Measurements from ENCODE around the gene PHF23. TPM values are rescaled to one million over a fixed set of nuclear protein-coding genes. Genes with fewer than 3 reads are reported as not detected.

Gene PHF23
- total and polyA plus RNA-seq, 9 of the 15 experiments (the other 6 are each of a cell fraction or from before 2014, with no cell fraction given) = 7.4 to 87.5 (median 33.7) TPM

DNA sequence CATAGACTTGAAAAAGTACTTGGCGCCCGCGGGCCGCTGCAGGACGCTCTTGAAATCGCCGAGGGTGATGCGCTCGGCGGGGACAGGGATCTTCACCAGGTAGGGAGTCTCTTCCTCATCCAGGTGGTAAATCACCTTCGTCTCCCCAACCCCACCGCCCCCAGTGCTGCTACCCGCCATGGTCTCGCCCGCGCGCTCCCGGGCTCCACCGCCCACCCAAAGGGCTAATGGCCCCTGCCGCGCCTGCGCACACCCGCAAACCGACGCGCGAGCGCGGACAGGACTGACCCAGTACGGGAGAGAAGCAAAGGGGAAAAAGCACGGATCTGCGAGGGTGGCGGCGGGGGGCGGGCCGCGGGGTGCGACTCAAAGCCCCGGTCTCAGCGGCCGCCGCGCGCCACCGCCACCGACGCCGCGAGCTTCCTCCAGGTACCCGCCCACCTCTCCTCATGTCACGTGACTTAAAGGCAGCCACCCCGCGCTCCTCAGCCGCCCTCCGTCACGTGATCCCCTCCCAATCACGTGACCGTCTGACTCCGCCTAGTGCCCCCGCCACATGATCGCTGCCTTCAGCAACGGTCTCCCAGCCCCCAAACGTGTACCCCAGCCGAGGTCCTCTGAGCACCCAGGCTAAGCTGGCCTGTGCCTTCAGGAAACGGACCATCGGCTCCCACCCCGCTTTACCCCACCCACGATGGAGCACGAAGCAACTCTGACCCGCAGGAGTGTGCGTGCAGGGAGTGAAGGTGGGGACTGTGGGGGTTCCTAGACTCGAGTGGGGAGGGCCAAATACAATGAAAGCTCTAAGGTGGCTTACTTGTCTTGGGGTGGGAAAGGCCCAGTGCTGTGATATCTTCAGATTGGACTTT, 4.9 kb downstream of the PHF23 start, which contains the start of gene DVL2 (continued):
- TF ChIP-seq, protein P1, sequence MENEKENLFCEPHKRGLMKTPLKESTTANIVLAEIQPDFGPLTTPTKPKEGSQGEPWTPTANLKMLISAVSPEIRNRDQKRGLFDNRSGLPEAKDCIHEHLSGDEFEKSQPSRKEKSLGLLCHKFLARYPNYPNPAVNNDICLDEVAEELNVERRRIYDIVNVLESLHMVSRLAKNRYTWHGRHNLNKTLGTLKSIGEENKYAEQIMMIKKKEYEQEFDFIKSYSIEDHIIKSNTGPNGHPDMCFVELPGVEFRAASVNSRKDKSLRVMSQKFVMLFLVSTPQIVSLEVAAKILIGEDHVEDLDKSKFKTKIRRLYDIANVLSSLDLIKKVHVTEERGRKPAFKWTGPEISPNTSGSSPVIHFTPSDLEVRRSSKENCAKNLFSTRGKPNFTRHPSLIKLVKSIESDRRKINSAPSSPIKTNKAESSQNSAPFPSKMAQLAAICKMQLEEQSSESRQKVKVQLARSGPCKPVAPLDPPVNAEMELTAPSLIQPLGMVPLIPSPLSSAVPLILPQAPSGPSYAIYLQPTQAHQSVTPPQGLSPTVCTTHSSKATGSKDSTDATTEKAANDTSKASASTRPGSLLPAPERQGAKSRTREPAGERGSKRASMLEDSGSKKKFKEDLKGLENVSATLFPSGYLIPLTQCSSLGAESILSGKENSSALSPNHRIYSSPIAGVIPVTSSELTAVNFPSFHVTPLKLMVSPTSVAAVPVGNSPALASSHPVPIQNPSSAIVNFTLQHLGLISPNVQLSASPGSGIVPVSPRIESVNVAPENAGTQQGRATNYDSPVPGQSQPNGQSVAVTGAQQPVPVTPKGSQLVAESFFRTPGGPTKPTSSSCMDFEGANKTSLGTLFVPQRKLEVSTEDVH (IDR thresholded peaks at IDR 0.05; ENCODE audit: low read depth, partially characterized antibody) = peak; percentile 35
- TF ChIP-seq ZNF175 (CRISPR knock-in tag; IDR thresholded peaks at IDR 0.05; ENCODE audit: low read depth) = no peak
- TF ChIP-seq TCF7 (IDR thresholded peaks at IDR 0.05; ENCODE audit: borderline replicate concordance) = no peak
- TF ChIP-seq, protein P2, sequence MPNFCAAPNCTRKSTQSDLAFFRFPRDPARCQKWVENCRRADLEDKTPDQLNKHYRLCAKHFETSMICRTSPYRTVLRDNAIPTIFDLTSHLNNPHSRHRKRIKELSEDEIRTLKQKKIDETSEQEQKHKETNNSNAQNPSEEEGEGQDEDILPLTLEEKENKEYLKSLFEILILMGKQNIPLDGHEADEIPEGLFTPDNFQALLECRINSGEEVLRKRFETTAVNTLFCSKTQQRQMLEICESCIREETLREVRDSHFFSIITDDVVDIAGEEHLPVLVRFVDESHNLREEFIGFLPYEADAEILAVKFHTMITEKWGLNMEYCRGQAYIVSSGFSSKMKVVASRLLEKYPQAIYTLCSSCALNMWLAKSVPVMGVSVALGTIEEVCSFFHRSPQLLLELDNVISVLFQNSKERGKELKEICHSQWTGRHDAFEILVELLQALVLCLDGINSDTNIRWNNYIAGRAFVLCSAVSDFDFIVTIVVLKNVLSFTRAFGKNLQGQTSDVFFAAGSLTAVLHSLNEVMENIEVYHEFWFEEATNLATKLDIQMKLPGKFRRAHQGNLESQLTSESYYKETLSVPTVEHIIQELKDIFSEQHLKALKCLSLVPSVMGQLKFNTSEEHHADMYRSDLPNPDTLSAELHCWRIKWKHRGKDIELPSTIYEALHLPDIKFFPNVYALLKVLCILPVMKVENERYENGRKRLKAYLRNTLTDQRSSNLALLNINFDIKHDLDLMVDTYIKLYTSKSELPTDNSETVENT (CRISPR knock-in tag; IDR thresholded peaks at IDR 0.05) = peak; percentile 70; the same call in 1 of the 2 replicates
- TF ChIP-seq ELF2 (CRISPR knock-in tag; IDR thresholded peaks at IDR 0.05) = peak; percentile 79
- TF ChIP-seq EP300 (IDR thresholded peaks at IDR 0.05; ENCODE audit: low read length) = peak; percentile 47; the same call in 1 of the 2 replicates
- TF ChIP-seq LCOR (CRISPR knock-in tag; IDR thresholded peaks at IDR 0.05) = no peak
- TF ChIP-seq, protein P3, sequence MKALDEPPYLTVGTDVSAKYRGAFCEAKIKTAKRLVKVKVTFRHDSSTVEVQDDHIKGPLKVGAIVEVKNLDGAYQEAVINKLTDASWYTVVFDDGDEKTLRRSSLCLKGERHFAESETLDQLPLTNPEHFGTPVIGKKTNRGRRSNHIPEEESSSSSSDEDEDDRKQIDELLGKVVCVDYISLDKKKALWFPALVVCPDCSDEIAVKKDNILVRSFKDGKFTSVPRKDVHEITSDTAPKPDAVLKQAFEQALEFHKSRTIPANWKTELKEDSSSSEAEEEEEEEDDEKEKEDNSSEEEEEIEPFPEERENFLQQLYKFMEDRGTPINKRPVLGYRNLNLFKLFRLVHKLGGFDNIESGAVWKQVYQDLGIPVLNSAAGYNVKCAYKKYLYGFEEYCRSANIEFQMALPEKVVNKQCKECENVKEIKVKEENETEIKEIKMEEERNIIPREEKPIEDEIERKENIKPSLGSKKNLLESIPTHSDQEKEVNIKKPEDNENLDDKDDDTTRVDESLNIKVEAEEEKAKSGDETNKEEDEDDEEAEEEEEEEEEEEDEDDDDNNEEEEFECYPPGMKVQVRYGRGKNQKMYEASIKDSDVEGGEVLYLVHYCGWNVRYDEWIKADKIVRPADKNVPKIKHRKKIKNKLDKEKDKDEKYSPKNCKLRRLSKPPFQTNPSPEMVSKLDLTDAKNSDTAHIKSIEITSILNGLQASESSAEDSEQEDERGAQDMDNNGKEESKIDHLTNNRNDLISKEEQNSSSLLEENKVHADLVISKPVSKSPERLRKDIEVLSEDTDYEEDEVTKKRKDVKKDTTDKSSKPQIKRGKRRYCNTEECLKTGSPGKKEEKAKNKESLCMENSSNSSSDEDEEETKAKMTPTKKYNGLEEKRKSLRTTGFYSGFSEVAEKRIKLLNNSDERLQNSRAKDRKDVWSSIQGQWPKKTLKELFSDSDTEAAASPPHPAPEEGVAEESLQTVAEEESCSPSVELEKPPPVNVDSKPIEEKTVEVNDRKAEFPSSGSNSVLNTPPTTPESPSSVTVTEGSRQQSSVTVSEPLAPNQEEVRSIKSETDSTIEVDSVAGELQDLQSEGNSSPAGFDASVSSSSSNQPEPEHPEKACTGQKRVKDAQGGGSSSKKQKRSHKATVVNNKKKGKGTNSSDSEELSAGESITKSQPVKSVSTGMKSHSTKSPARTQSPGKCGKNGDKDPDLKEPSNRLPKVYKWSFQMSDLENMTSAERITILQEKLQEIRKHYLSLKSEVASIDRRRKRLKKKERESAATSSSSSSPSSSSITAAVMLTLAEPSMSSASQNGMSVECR (CRISPR knock-in tag; IDR thresholded peaks at IDR 0.05) = peak; percentile 89
- TF ChIP-seq MXI1 (IDR thresholded peaks at IDR 0.05; ENCODE audit: low read depth, low read length) = no peak
- TF ChIP-seq, protein P4, sequence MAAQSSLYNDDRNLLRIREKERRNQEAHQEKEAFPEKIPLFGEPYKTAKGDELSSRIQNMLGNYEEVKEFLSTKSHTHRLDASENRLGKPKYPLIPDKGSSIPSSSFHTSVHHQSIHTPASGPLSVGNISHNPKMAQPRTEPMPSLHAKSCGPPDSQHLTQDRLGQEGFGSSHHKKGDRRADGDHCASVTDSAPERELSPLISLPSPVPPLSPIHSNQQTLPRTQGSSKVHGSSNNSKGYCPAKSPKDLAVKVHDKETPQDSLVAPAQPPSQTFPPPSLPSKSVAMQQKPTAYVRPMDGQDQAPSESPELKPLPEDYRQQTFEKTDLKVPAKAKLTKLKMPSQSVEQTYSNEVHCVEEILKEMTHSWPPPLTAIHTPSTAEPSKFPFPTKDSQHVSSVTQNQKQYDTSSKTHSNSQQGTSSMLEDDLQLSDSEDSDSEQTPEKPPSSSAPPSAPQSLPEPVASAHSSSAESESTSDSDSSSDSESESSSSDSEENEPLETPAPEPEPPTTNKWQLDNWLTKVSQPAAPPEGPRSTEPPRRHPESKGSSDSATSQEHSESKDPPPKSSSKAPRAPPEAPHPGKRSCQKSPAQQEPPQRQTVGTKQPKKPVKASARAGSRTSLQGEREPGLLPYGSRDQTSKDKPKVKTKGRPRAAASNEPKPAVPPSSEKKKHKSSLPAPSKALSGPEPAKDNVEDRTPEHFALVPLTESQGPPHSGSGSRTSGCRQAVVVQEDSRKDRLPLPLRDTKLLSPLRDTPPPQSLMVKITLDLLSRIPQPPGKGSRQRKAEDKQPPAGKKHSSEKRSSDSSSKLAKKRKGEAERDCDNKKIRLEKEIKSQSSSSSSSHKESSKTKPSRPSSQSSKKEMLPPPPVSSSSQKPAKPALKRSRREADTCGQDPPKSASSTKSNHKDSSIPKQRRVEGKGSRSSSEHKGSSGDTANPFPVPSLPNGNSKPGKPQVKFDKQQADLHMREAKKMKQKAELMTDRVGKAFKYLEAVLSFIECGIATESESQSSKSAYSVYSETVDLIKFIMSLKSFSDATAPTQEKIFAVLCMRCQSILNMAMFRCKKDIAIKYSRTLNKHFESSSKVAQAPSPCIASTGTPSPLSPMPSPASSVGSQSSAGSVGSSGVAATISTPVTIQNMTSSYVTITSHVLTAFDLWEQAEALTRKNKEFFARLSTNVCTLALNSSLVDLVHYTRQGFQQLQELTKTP (IDR thresholded peaks at IDR 0.05; ENCODE audit: low read depth in 1 of 2, partially characterized antibody in 2 of 2) = peak in 1 of 2 experiments; percentile 84
- TF ChIP-seq CBFB (CRISPR knock-in tag; IDR thresholded peaks at IDR 0.05) = no peak
- peak; percentile 71 for TF ChIP-seq POLR2H (tag; IDR thresholded peaks at IDR 0.05; ENCODE audit: low read depth)

All from K562 (cell line).